ENCODE results near the gene IFNGR2. TPM values are rescaled to one million over a fixed set of nuclear protein-coding genes. Genes with fewer than 3 reads are reported as not detected.
A peak's percentile ranks its signal among the peaks of the same experiment; 100 is the strongest.

IFNGR2 gene
- total RNA-seq, 1 experiment from 2014 or later: 67.4 TPM

DNA sequence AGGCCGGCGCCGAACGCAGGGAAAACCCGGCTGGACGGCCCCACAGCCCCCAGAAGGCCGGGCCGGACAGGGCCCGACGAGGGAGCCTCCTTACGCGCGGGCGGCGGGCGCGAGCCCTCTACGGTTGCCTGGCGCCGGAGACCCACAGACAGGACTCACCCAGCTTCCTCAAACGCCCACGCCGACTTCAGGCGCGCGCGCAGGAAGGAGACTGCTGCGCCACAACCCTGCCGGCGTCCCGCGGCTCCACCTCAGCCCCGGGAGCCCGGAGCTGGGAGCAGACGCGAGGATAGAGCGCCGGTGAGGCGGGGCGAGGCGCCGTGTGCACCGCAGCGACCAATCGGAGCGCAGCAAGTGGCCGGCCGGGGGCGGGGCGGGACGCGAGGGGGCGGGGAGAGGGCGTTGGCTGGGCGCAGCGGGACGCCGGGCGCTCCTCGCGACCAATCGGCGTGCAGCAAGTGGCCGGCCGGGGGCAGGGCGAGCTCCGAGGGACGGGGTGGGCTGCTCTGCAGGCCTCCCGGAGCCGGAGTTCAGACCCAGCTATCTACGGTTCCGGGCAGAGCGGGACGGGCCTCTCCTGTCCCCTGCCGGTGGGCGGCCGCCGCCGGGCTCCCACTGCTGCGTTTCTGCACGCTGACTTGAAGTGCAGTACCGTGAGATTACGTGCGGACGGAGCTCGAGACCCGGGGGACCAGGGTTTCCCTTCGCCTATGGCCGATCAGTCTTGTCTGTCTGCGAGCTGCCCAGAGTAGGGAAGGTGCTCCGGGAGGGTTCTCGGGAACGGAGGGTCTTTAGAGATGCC, 76.7 kb downstream of the IFNGR2 start, which contains the start of gene TMEM50B:
TSS of gene TMEM50B (minus strand) at position 296 of the 802 bp plus-strand sequence. CDS start 11,089 bp downstream, outside the sequence.
- DNase-seq (ENCODE audit: extremely low read depth, low read depth): peak; percentile 89

DNA sequence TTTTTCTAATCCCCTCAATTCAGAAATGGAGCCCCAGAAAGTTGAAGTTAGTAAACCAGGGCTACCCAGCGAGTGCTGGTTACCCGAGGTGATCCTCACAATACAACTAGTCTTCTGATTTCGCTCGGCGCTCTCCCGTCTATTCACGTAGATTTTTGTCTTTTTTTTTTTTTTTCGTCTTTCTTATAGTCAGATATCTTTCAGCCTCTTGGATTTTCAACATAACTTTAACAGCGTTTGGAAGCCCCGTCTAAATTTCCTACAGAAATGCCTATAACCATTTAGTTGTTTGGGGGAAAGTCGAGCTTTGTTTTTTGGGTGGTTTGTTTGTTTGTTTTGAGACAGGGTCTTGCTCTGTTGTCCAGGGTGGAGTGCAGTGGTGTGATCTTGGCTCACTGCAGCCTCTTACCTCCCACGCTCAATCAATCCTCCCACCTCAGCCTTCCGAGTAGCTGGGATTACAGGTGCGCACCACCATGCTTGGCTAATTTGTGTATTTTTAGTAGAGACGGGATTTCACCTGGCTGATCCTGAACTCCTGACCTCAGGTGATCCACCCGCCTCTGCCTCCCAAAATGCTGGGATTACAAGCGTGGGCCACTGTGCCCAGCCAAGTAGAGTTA, 77.4 kb downstream of the IFNGR2 start:
- no peak for DNase-seq (ENCODE audit: extremely low read depth, low read depth)

DNA sequence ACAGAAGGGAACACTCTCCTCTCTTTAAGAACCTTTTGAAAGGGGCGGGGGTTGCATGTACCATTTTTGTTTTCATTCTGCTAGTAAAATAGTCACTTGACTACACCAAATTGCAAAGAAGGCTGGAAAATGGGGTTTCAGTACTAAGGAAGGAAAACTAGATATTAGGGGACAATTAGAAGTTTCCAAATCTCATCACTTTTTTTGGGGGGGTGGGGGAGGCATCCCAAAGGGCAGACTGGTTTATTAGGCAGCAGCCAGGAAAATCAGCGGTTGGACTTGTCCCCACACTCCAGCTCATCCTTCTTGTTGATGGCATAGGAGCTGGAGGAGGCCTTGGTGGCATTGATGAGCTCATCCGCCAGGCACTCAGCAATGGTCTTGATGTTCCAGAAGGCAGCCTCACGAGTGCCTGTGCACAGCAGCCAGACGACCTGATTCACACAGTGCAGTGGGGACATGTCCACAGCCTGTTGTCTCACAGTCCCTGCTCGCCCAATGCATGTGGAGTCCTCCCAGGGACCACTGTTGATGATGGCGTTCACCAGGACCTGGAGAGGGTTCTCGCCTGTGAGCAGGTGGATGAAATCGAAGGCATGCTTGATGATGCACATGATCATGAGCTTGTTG, 78.2 kb downstream of the IFNGR2 start:
- DNase-seq (ENCODE audit: extremely low read depth, low read depth): no peak

Other genes starting within 250 kb of the IFNGR2 start
- 1.8 and 3.3 TPM in 2 replicates for gene IFNAR2, start 173.5 kb upstream of the IFNGR2 start, total RNA-seq (2014; rRNA removed; shearing (Covaris generic))
- 25.4 and 28.2 TPM in 2 replicates for gene IL10RB, start 137.0 kb upstream of the IFNGR2 start, total RNA-seq (2014; rRNA removed; shearing (Covaris generic))
- gene IFNAR1, start 78.4 kb upstream of the IFNGR2 start, total RNA-seq (2014; rRNA removed; shearing (Covaris generic)): 7.6 and 11.0 TPM in 2 replicates
- gene TMEM50B, start 76.6 kb downstream of the IFNGR2 start, total RNA-seq (2014; rRNA removed; shearing (Covaris generic)): 10.3 and 11.0 TPM in 2 replicates
- 0.61 and 0.74 TPM in 2 replicates for gene DNAJC28, start 88.3 kb downstream of the IFNGR2 start, total RNA-seq (2014; rRNA removed; shearing (Covaris generic))
- 112 and 135 TPM in 2 replicates for gene GART, start 138.7 kb downstream of the IFNGR2 start, total RNA-seq (2014; rRNA removed; shearing (Covaris generic))
- 68.1 and 76.1 TPM in 2 replicates for gene SON, start 139.6 kb downstream of the IFNGR2 start, total RNA-seq (2014; rRNA removed; shearing (Covaris generic))
- gene DONSON, start 185.3 kb downstream of the IFNGR2 start, total RNA-seq (2014; rRNA removed; shearing (Covaris generic)): 16.0 and 18.0 TPM in 2 replicates
- 15.9 and 29.0 TPM in 2 replicates for gene CRYZL1, start 238.3 kb downstream of the IFNGR2 start, total RNA-seq (2014; rRNA removed; shearing (Covaris generic))
- 16.7 and 18.8 TPM in 2 replicates for gene ITSN1, start 239.1 kb downstream of the IFNGR2 start, total RNA-seq (2014; rRNA removed; shearing (Covaris generic))